Right cardiac atrium (tissue), 5 donors: Measurements from ENCODE around the gene CCDC57. TPM values are rescaled to one million over a fixed set of nuclear protein-coding genes. Genes with fewer than 3 reads are reported as not detected.
A peak's percentile ranks its signal among the peaks of the same experiment; 100 is the strongest.
"Not testable (repeated sequence)": the region's sequence is repeated elsewhere in the genome, so short reads cannot be mapped to it uniquely, and the experiment has no call there.

Experiments
- ATAC-seq, 2 donors: fragments of 200-7000 bp; cut with Tn5 transposase; one replicate each; pipeline versions ENCODE4 v1.8.0 to v1.9.1; 2020; ENCODE audit warnings: moderate library complexity in 2 of 2, mild to moderate bottlenecking in 1 of 2
- DNase-seq, 3 donors: peaks; one replicate each; pipeline ENCODE4 v3.0.0-alpha.2; 2020
- H3K27ac ChIP-seq: one replicate; pipeline ENCODE4 v1.5.1; 2013; ENCODE audit warnings: mild to moderate bottlenecking, low read length, control low read depth, moderate library complexity
- H3K27me3 ChIP-seq: one replicate; pipeline ENCODE4 v1.6.1; 2013; ENCODE audit not compliant: control insufficient read depth, insufficient read depth
- H3K4me1 ChIP-seq: one replicate; pipeline ENCODE4 v1.6.1; 2013; ENCODE audit warnings: low read length; ENCODE audit not compliant: control insufficient read depth, insufficient read depth
- H3K4me3 ChIP-seq: one replicate; pipeline ENCODE4 v1.5.1; 2013; ENCODE audit warnings: low read length, control low read depth
- H3K9me3 ChIP-seq: one replicate; pipeline ENCODE4 v1.6.1; 2013; ENCODE audit warnings: low read length; ENCODE audit not compliant: control insufficient read depth
- WGBS: extraction: QIAGEN DNeasy Blood & Tissue Kit; methylation state at CpG from one replicate; pipeline ENCODE4 v1.1.7; 2013; 5-methylcytosine and 5-hydroxymethylcytosine counted together
- intact Hi-C, 4 donors: fragments of 100-400 bp; cut with DNase I; formaldehyde crosslinking; loops; one replicate each; pipeline versions ENCODE4 v1.11.0 to v1.14.0; 2022 to 2023
- polyA plus RNA-seq: library from polyadenylated mRNA; stranded (reverse); fragments of 200-250 nt; gene quantifications from one replicate; pipeline ENCODE4 v1.2.3, GENCODE V29; 2013
- total RNA-seq, 4 donors: library from RNA; stranded (reverse); fragmentation: NEBNext Ultra II Directional; extraction: Animal tissue kit (Norgen Biotek cat#: 25700); gene quantifications; one replicate each; pipeline ENCODE4 v1.2.1, GENCODE V29; 2021
- donor health status: healthy with polysubstance abuse.
- donor health status: DM: no; HTN: yes; CAD: no.
- donor health status: DM: no; HTN: no; CAD: no.
- donor health status: DM: no; HTN: yes; CAD: no; lungs with severe emphysema.
- donor health status: DM: yes; HTN: yes; CAD: no.

The CCDC57 gene
- total and polyA plus RNA-seq, 5 donors, result 12.1 to 17.3 (median 16.2) TPM

- DNase-seq, result peak in 1 of 3 donors; percentile 4
- WGBS, result 88% methylated on average over 4 of the region's 4 CpGs
- ATAC-seq, result no peak
- no peak overlapping the region for H3K27ac ChIP-seq
- no peaks in the 10 kb centered on the region for H3K4me1 ChIP-seq
- H3K27me3 ChIP-seq, result no peaks in the 10 kb centered on the region
- no peak overlapping the region for H3K4me3 ChIP-seq
- no peaks in the 10 kb centered on the region for H3K9me3 ChIP-seq
- intact Hi-C loops, result no loop called here
Measured at GRCh38 chr17:82198092-82198491, 14.6 kb downstream of the CCDC57 start.

- H3K4me1 ChIP-seq, result no peaks in the 10 kb centered on the region
- H3K4me3 ChIP-seq, result no peak overlapping the region
- peak overlapping the region; percentile 39 for H3K27ac ChIP-seq
- no peaks in the 10 kb centered on the region for H3K9me3 ChIP-seq
- H3K27me3 ChIP-seq, result no peaks in the 10 kb centered on the region
- intact Hi-C loops, result no loop called here
- WGBS, result 64% methylated on average over 25 of the region's 25 CpGs
- DNase-seq (peak; percentile 54 to 89 (median 85)), ATAC-seq (peak; percentile 51 to 71)
Measured at GRCh38 chr17:82195675-82196672, 16.7 kb downstream of the CCDC57 start.

DNA sequence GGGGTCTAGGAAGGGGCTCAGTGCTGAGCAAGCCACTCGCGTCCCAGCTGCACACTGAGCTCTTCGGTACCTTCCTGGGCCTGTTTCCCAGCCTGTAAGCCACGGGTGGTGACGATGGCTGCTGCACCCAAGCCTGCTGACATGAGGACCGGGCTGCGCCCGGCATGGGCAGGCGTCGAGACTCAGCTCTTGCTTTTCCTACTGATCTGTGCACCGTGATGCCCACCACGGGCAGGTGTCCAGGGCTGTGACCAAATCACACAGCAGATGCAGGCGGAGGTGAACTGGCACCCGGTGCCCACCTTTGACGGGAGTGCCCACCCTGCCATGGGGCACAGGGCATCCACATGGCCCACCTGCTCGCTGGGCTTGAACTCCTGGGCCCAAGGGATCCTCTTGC lies 17.9 kb downstream of the CCDC57 start:
- 96% methylated on average over 16 of the region's 16 CpGs for WGBS
- intact Hi-C loops, result no loop called here
- Histone ChIP-seq H3K4me3 (no peak overlapping the region), H3K4me1 (no peaks in the 10 kb centered on the region), H3K27me3 (no peaks in the 10 kb centered on the region), H3K9me3 (no peaks in the 10 kb centered on the region), H3K27ac (no peak overlapping the region)
- ATAC-seq (peak in 1 of 2 donors; percentile 20), DNase-seq (peak in 1 of 3 donors; percentile 47)

- peak; percentile 36 to 52 for ATAC-seq
Measured at GRCh38 chr17:82193520-82194220, 19.0 kb downstream of the CCDC57 start.

DNA sequence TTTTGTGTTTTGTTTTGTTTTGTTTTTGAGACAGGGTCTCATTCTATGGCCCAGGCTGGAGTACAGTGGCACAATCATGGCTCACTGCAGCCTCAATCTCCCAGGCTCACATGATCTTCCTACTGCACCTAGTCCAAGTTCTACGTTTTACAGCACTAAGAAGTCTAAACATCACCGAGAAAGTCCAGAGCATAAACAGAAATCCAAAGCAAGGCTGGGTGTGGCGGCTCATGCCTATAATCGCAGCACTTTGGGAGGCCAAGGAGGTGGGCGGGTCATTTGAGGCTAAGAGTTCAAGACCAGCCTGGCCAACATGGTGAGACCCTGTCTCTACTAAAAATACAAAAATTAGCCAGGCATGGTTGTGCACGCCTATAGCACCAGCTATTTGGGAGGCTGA lies 19.6 kb downstream of the CCDC57 start:
- H3K27ac ChIP-seq, H3K9me3 ChIP-seq, intact Hi-C loops, H3K27me3 ChIP-seq, DNase-seq, H3K4me1 ChIP-seq, ATAC-seq, H3K4me3 ChIP-seq: not testable (repeated sequence)
- WGBS, result 88% methylated on average over 6 of the region's 6 CpGs

More at GRCh38 chr17:82193520-82194220, 19.0 kb downstream of the CCDC57 start:
- no peaks in the 10 kb centered on the region for H3K9me3 ChIP-seq
- H3K27me3 ChIP-seq, result no peaks in the 10 kb centered on the region
- no peaks in the 10 kb centered on the region for H3K4me1 ChIP-seq
- H3K27ac ChIP-seq, result no peak overlapping the region
- intact Hi-C loops, result no loop called here
- WGBS, result 78% methylated on average over 16 of the region's 16 CpGs
- no peak overlapping the region for H3K4me3 ChIP-seq
- DNase-seq, result peak in 1 of 3 donors; percentile 44

DNA sequence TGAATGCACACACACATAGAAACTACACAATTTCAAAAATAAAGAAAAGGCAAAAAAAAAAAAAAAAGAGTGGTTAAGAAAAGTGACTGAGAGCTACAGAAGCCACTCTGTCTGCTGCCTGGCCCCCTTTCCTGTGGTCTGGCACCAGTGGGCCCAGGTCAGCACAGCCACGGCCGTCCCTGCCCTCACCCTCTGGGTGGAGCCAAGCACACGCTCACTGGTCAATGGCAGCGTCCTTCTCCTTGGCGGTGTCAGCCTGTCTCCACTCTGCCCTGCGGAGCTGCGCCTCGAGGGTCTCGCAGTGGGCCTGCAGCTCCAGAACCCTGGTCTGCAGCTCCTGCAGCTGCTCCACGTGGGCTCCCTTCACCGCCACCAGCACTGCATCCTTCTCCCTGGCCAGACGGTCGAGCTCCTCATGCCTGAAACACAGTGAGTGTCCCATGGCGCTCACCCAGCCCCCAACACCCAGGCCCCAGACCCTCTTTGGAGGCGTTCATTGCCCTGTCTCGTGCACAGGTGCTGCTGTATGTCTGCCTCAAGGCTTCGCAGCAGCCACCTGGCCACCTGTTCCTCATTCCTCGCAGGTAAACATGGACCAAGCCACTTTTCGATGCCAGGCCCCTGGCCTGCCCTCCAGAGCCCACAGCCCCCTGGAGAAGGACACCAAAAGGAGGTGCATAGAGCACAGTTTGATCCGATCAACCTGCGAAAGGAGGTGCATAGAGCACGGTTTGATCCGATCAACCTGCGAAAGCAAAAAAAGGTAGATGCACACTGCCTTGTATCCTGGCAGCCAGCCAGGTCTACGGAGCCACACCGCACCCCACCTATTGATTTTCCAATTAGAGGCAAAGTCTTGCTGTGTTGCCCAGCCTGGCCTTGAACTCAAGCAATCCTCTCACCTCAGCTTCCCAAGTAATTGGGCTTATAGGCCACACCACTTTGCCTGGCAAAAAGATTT lies 24.4 kb downstream of the CCDC57 start:
- no peak for DNase-seq

GRCh38 chr17:82187500-82187899 lies 25.1 kb downstream of the CCDC57 start:
- DNase-seq, result no peak
- H3K27me3 ChIP-seq, result no peaks in the 10 kb centered on the region
- no peak for ATAC-seq
- H3K4me3 ChIP-seq, result no peak overlapping the region
- 90% methylated on average over 23 of the region's 23 CpGs for WGBS
- H3K9me3 ChIP-seq, result no peaks in the 10 kb centered on the region
- intact Hi-C loops, result no loop called here
- H3K27ac ChIP-seq, result no peak overlapping the region
- no peaks in the 10 kb centered on the region for H3K4me1 ChIP-seq

More for the DNA sequence above, 24.4 kb downstream of the CCDC57 start:
- H3K4me3 ChIP-seq, result no peak overlapping the region
- no peaks in the 10 kb centered on the region for H3K9me3 ChIP-seq
- H3K4me1 ChIP-seq, result no peaks in the 10 kb centered on the region
- H3K27ac ChIP-seq, result no peak overlapping the region
- no peak for ATAC-seq
- intact Hi-C loops, result no loop called here
- H3K27me3 ChIP-seq, result no peaks in the 10 kb centered on the region
- 91% methylated on average over 26 of the region's 26 CpGs for WGBS

- 93% methylated on average over 15 of the region's 15 CpGs for WGBS
- no peaks in the 10 kb centered on the region for H3K4me1 ChIP-seq
- DNase-seq (no peak), ATAC-seq (no peak)
- H3K27me3 ChIP-seq, result no peaks in the 10 kb centered on the region
- no peak overlapping the region for H3K27ac ChIP-seq
- H3K4me3 ChIP-seq, result no peak overlapping the region
- intact Hi-C loops, result no loop called here
- H3K9me3 ChIP-seq, result no peaks in the 10 kb centered on the region
Measured at GRCh38 chr17:82186221-82186620, 26.4 kb downstream of the CCDC57 start.

GRCh38 chr17:82184761-82185160 lies 27.9 kb downstream of the CCDC57 start:
- Histone ChIP-seq H3K27ac (no peak overlapping the region), H3K4me3 (no peak overlapping the region), H3K4me1 (no peaks in the 10 kb centered on the region), H3K27me3 (no peaks in the 10 kb centered on the region), H3K9me3 (no peaks in the 10 kb centered on the region)
- ATAC-seq (no peak), DNase-seq (no peak)
- 83% methylated on average over 5 of the region's 5 CpGs for WGBS
- intact Hi-C loops, result no loop called here

- DNase-seq, result no peak
Measured at GRCh38 chr17:82180776-82181528, 31.7 kb downstream of the CCDC57 start.

More at GRCh38 chr17:82180776-82181528, 31.7 kb downstream of the CCDC57 start:
- H3K27ac ChIP-seq, result no peak overlapping the region
- intact Hi-C loops, result no loop called here
- H3K4me3 ChIP-seq, result no peak overlapping the region
- H3K4me1 ChIP-seq, result no peaks in the 10 kb centered on the region
- H3K9me3 ChIP-seq, result no peaks in the 10 kb centered on the region
- 88% methylated on average over 31 of the region's 31 CpGs for WGBS
- H3K27me3 ChIP-seq, result no peaks in the 10 kb centered on the region
- ATAC-seq, result no peak
